SK-N-SH treated with all-trans-retinoic acid at 6 μM for 48 hours (cell line): ENCODE data around the gene ETS1.

Experiments used
- ATAC-seq: fragments of 200-7000 bp; cut with Tn5 transposase; 3 replicates; pipeline ENCODE4 v1.9.1; 2020; ENCODE audit warnings: mild to moderate bottlenecking, moderate library complexity
- BACH2 ChIP-seq: fragments of 250-450 bp; sonication (Bioruptor Pico); IDR thresholded peaks from 2 replicates; pipeline ENCODE4 v1.9.0; 2021; ENCODE audit warnings: mild to moderate bottlenecking, borderline replicate concordance
- CREB5 ChIP-seq: fragments of 250-450 bp; sonication (Bioruptor Pico); IDR thresholded peaks from 2 replicates; pipeline ENCODE4 v1.5.1; 2020; ENCODE audit warnings: low read depth, mild to moderate bottlenecking, moderate library complexity
- CSDC2 ChIP-seq: fragments of 250-450 bp; sonication (Bioruptor Pico); IDR thresholded peaks from 2 replicates; pipeline ENCODE4 v1.5.0; 2020; ENCODE audit warnings: mild to moderate bottlenecking, moderate library complexity
- CSRNP3 ChIP-seq: fragments of 250-450 bp; sonication (Bioruptor Pico); IDR thresholded peaks from 2 replicates; pipeline ENCODE4 v1.5.1; 2021; ENCODE audit warnings: mild to moderate bottlenecking, moderate library complexity
- ESRRG ChIP-seq: fragments of 250-450 bp; sonication (Bioruptor Pico); IDR thresholded peaks from 2 replicates; pipeline ENCODE4 v1.6.1; 2021; ENCODE audit warnings: mild to moderate bottlenecking
- GLIS3 ChIP-seq: fragments of 250-450 bp; sonication (Bioruptor Pico); IDR thresholded peaks from 2 replicates; pipeline ENCODE4 v1.5.0; 2020; ENCODE audit warnings: mild to moderate bottlenecking, moderate library complexity
- OSR1 ChIP-seq: fragments of 250-450 bp; sonication (Bioruptor Pico); IDR thresholded peaks from 2 replicates; pipeline ENCODE4 v1.8.0; 2022; ENCODE audit warnings: moderate library complexity, mild to moderate bottlenecking, inconsistent platforms
- PATZ1 ChIP-seq: fragments of 250-450 bp; sonication (Bioruptor Pico); IDR thresholded peaks from 2 replicates; pipeline ENCODE4 v1.8.0; 2020; ENCODE audit warnings: mild to moderate bottlenecking, moderate library complexity, borderline replicate concordance
- POU6F1 ChIP-seq: fragments of 250-450 bp; sonication (Bioruptor Pico); IDR thresholded peaks from 2 replicates; pipeline ENCODE4 v1.8.0; 2021; ENCODE audit warnings: low read depth, mild to moderate bottlenecking, moderate library complexity, borderline replicate concordance
- PPARA ChIP-seq: fragments of 250-450 bp; sonication (Bioruptor Pico); IDR thresholded peaks from 2 replicates; pipeline ENCODE4 v1.5.0; 2020; ENCODE audit warnings: mild to moderate bottlenecking, borderline replicate concordance
- SNAI2 ChIP-seq: fragments of 250-450 bp; sonication (Bioruptor Pico); IDR thresholded peaks from 2 replicates; pipeline ENCODE4 v1.5.0; 2020; ENCODE audit warnings: mild to moderate bottlenecking, moderate library complexity
- TCF4 ChIP-seq: fragments of 250-450 bp; sonication (Bioruptor Pico); IDR thresholded peaks from 2 replicates; pipeline ENCODE4 v1.8.0; 2021; ENCODE audit warnings: mild to moderate bottlenecking, moderate library complexity, borderline replicate concordance
- TOX ChIP-seq: fragments of 250-450 bp; sonication (Bioruptor Pico); IDR thresholded peaks from 2 replicates; pipeline ENCODE4 v1.8.0; 2021; ENCODE audit warnings: mild to moderate bottlenecking, moderate library complexity, borderline replicate concordance
- ZC3H10 ChIP-seq: fragments of 250-450 bp; sonication (Bioruptor Pico); IDR thresholded peaks from 2 replicates; pipeline ENCODE4 v1.5.1; 2021; ENCODE audit warnings: mild to moderate bottlenecking, moderate library complexity
- ZFP3 ChIP-seq: fragments of 250-450 bp; sonication (Bioruptor Pico); IDR thresholded peaks from 2 replicates; pipeline ENCODE4 v1.5.0; 2020; ENCODE audit warnings: mild to moderate bottlenecking, moderate library complexity
- ZFP30 ChIP-seq: fragments of 450-650 bp; formaldehyde crosslinking; IDR thresholded peaks from 2 replicates; pipeline ENCODE4 v1.5.0; 2022; ENCODE audit warnings: mild to moderate bottlenecking, moderate library complexity
- ZNF565 ChIP-seq: fragments of 450-650 bp; formaldehyde crosslinking; conservative IDR thresholded peaks from 2 replicates; pipeline ENCODE4 v1.5.0; 2020; ENCODE audit warnings: low read depth, mild to moderate bottlenecking, moderate library complexity
- ZNF70 ChIP-seq: fragments of 450-650 bp; formaldehyde crosslinking; IDR thresholded peaks from 2 replicates; pipeline ENCODE4 v1.5.0; 2020; ENCODE audit warnings: mild to moderate bottlenecking, moderate library complexity
- ZNF8 ChIP-seq: fragments of 450-650 bp; formaldehyde crosslinking; IDR thresholded peaks from 2 replicates; pipeline ENCODE4 v1.5.0; 2020; ENCODE audit warnings: mild to moderate bottlenecking, moderate library complexity

Gene ETS1

GRCh38 chr11:128593281-128593680 is 5.9 kb upstream of the ETS1 start:
- peak; percentile 61 for ATAC-seq
- TF ChIP-seq PATZ1 (CRISPR knock-in tag) (no peak), ZNF565 (CRISPR knock-in tag) (no peak), CREB5 (CRISPR knock-in tag) (no peak), SNAI2 (CRISPR knock-in tag) (0 out of 2 replicates have a peak, but pooled peaks have one; percentile 51), BACH2 (CRISPR knock-in tag) (no peak), CSRNP3 (no peak), TCF4 (no peak)

- ATAC-seq, result no peak
- TF ChIP-seq ZNF70 (CRISPR knock-in tag), result no peak
- TF ChIP-seq PPARA (CRISPR knock-in tag), result no peak
Measured at GRCh38 chr11:128592454-128592853, 5.1 kb upstream of the ETS1 start.

GRCh38 chr11:128590587-128590986 is 3.2 kb upstream of the ETS1 start:
- ATAC-seq, result no peak
- no peak for TF ChIP-seq TCF4
- no peak for TF ChIP-seq ZFP30
- no peak for TF ChIP-seq CSDC2 (CRISPR knock-in tag)
- no peak for TF ChIP-seq TOX (CRISPR knock-in tag)
- no peak for TF ChIP-seq GLIS3
- TF ChIP-seq PPARA (CRISPR knock-in tag), result no peak
- TF ChIP-seq ZC3H10 (CRISPR knock-in tag), result no peak
- TF ChIP-seq BACH2 (CRISPR knock-in tag), result no peak
- no peak for TF ChIP-seq POU6F1
- TF ChIP-seq SNAI2 (CRISPR knock-in tag), result no peak
- TF ChIP-seq ESRRG (CRISPR knock-in tag), result no peak
- TF ChIP-seq OSR1 (CRISPR knock-in tag), result no peak
- TF ChIP-seq ZNF8 (CRISPR knock-in tag), result no peak
- no peak for TF ChIP-seq ZNF70 (CRISPR knock-in tag)
- TF ChIP-seq ZNF565 (CRISPR knock-in tag), result no peak
- no peak for TF ChIP-seq ZFP3 (CRISPR knock-in tag)
- no peak for TF ChIP-seq CSRNP3
- TF ChIP-seq CREB5 (CRISPR knock-in tag), result no peak

- no peak for ATAC-seq
- TF ChIP-seq ZNF565 (CRISPR knock-in tag), result no peak
- TF ChIP-seq TCF4, result no peak
- peak; percentile 88 for TF ChIP-seq ZNF8 (CRISPR knock-in tag)
- TF ChIP-seq BACH2 (CRISPR knock-in tag), result no peak
Measured at GRCh38 chr11:128589998-128590397, 2.6 kb upstream of the ETS1 start.
